Stomach (tissue), 9 donors: Measurements from ENCODE around the gene POU2AF1. TPM values are rescaled to one million over a fixed set of nuclear protein-coding genes. Genes with fewer than 3 reads are reported as not detected.

Experiments
- DNase-seq, 2 donors: peaks; one replicate each; pipeline versions ENCODE4 v3.0.0 to v3.0.0-alpha.2; 2013 to 2019
- H3K27ac ChIP-seq, 5 donors: fragments of 200-600 bp in 4 of 5; sonication (generic) in 4 of 5; one replicate each; pipeline ENCODE4 v1.5.1; 2013 to 2019; ENCODE audit warnings: mild to moderate bottlenecking in 1 of 5, moderate library complexity in 1 of 5
- H3K27me3 ChIP-seq, 3 donors: fragments of 200-600 bp; sonication (generic); one replicate each; pipeline ENCODE4 v1.5.1; 2017 to 2019; ENCODE audit warnings: mixed run types in 1 of 3
- H3K36me3 ChIP-seq, 4 donors: fragments of 200-600 bp; sonication (generic); 1 replicate in 3 of 4; 2 replicates in 1 of 4; pipeline ENCODE4 v1.5.1; 2016 to 2019
- H3K4me1 ChIP-seq, 4 donors: fragments of 200-600 bp; sonication (generic); one replicate each; pipeline ENCODE4 v1.5.1; 2016 to 2019
- H3K4me3 ChIP-seq, 4 donors: fragments of 200-600 bp; sonication (generic) in 3 of 4; one replicate each; pipeline ENCODE4 v1.5.1; 2016 to 2019; ENCODE audit warnings: mild to moderate bottlenecking in 1 of 4
- H3K9me3 ChIP-seq, 4 donors: fragments of 200-600 bp; sonication (generic); one replicate each; pipeline ENCODE4 v1.5.1; 2016 to 2019
- CTCF ChIP-seq, 7 experiments: fragments of 450-650 bp in 4 of 7; fragments of 200-600 bp in 3 of 7; sonication (generic) in 3 of 7; IDR thresholded peaks; one replicate each; pipeline ENCODE4 v1.5.1; 2016 to 2019; ENCODE audit warnings: antibody characterized with exemption in 7 of 7, control low read depth in 2 of 7, mild to moderate bottlenecking in 1 of 7
- EP300 ChIP-seq: sonication (generic); formaldehyde crosslinking; IDR thresholded peaks from one replicate; pipeline ENCODE4 v1.6.1; 2017; ENCODE audit warnings: antibody characterized with exemption
- POLR2A ChIP-seq, 4 donors: fragments of 450-650 bp; IDR thresholded peaks; one replicate each; pipeline ENCODE4 v1.6.1; 2016; ENCODE audit warnings: antibody characterized with exemption in 4 of 4, control low read depth in 2 of 4, mild to moderate bottlenecking in 1 of 4, moderate library complexity in 1 of 4
- POLR2AphosphoS5 ChIP-seq, 3 donors: sonication (generic); formaldehyde crosslinking; IDR thresholded peaks; one replicate each; pipeline ENCODE4 v1.6.1; 2016; ENCODE audit warnings: antibody characterized with exemption in 3 of 3
- WGBS, 5 donors: extraction: QIAGEN DNeasy Blood & Tissue Kit in 3 of 5; methylation state at CpG; one replicate each; pipeline versions ENCODE4 v1.1.5 to v1.1.7; 2013 to 2018; 5-methylcytosine and 5-hydroxymethylcytosine counted together
- intact Hi-C: fragments of 100-400 bp; cut with DNase I; formaldehyde crosslinking; loops from one replicate; pipeline ENCODE4 v1.15.1; 2023; ENCODE audit warnings: low total_unique reads
- polyA plus RNA-seq, 3 donors: library from polyadenylated mRNA; stranded (reverse); fragments of 200-250 nt; gene quantifications; one replicate each; pipeline ENCODE4 v1.2.3, GENCODE V29; 2013
- total RNA-seq, 5 donors: library from RNA; depleted of rRNA; stranded (reverse); fragments of >200 nt; gene quantifications; one replicate each; pipeline versions ENCODE4 v1.1.0 to v1.2.3, GENCODE V29; 2014 to 2016
- donor health status: healthy with polysubstance abuse.
- donor health status: Bipolar disorder and iron deficiency.
- donor health status: healthy.

The POU2AF1 gene
- total and polyA plus RNA-seq, 8 donors: 2.8 to 43.2 (median 8.8) TPM; not detected in 1

GRCh38 chr11:111419641-111420327, 40.7 kb upstream of the POU2AF1 start:
- Histone ChIP-seq H3K27me3 (no peaks in the 10 kb centered on the region), H3K9me3 (no peaks in the 10 kb centered on the region), H3K36me3 (no peaks in the 10 kb centered on the region), H3K27ac (peak overlapping the region in 4 of 5 donors; percentile 14 to 76 (median 45)), H3K4me1 (peaks cover 36 to 48% (median 38%) of the 10 kb centered on the region in 4 donors), H3K4me3 (no peak overlapping the region)
- intact Hi-C loops: no loop called here
- TF ChIP-seq POLR2AphosphoS5 (IDR thresholded peaks at IDR 0.05) (no peak), POLR2A (IDR thresholded peaks at IDR 0.05) (no peak), EP300 (no peak), CTCF (IDR thresholded peaks at IDR 0.05) (no peak)
- 26 to 45% (median 38%) methylated on average over 4 to 5 of the region's 5 CpGs for WGBS, 5 donors
- peak in 1 of 2 donors; percentile 80 for DNase-seq

GRCh38 chr11:111419181-111419580, 40.1 kb upstream of the POU2AF1 start:
- no peak overlapping the region for H3K4me3 ChIP-seq
- H3K27me3 ChIP-seq: no peaks in the 10 kb centered on the region
- intact Hi-C loops: no loop called here
- H3K9me3 ChIP-seq: no peaks in the 10 kb centered on the region
- H3K4me1 ChIP-seq: peaks cover 36 to 48% (median 38%) of the 10 kb centered on the region in 4 donors
- DNase-seq: no peak
- H3K36me3 ChIP-seq: no peaks in the 10 kb centered on the region
- WGBS, 5 donors: 64 to 87% (median 83%) methylated on average over 4 of the region's 4 CpGs
- peak overlapping the region in 3 of 5 donors; percentile 12 to 76 (median 69) for H3K27ac ChIP-seq
- TF ChIP-seq EP300 (no peak), CTCF (IDR thresholded peaks at IDR 0.05) (no peak), POLR2A (IDR thresholded peaks at IDR 0.05) (no peak), POLR2AphosphoS5 (IDR thresholded peaks at IDR 0.05) (no peak)

- Histone ChIP-seq H3K27ac (peak overlapping the region in 4 of 5 donors; percentile 52 to 76 (median 72)), H3K4me3 (no peak overlapping the region), H3K27me3 (no peaks in the 10 kb centered on the region), H3K4me1 (peaks cover 36 to 48% (median 38%) of the 10 kb centered on the region in 4 donors), H3K36me3 (no peaks in the 10 kb centered on the region), H3K9me3 (no peaks in the 10 kb centered on the region)
- intact Hi-C loops: no loop called here
- TF ChIP-seq POLR2AphosphoS5 (IDR thresholded peaks at IDR 0.05): no peak
- no peak for TF ChIP-seq EP300
- no peak for TF ChIP-seq POLR2A (IDR thresholded peaks at IDR 0.05)
- TF ChIP-seq CTCF (IDR thresholded peaks at IDR 0.05): no peak
- WGBS, 5 donors: 43 to 49% (median 48%) methylated on average over 5 of the region's 5 CpGs
- no peak for DNase-seq
These were observed 39.3 kb upstream of the POU2AF1 start for GRCh38 chr11:111418436-111418787.

- Histone ChIP-seq H3K27me3 (no peaks in the 10 kb centered on the region), H3K36me3 (no peaks in the 10 kb centered on the region), H3K4me3 (no peak overlapping the region), H3K4me1 (peaks cover 36 to 46% (median 37%) of the 10 kb centered on the region in 4 donors), H3K9me3 (no peaks in the 10 kb centered on the region), H3K27ac (peak overlapping the region in 4 of 5 donors; percentile 52 to 76 (median 74))
- intact Hi-C loops: no loop called here
- 33 to 37% (median 35%) methylated on average over 9 to 10 of the region's 10 CpGs for WGBS, 5 donors
- TF ChIP-seq CTCF (IDR thresholded peaks at IDR 0.05) (no peak), POLR2A (IDR thresholded peaks at IDR 0.05) (no peak), EP300 (no peak), POLR2AphosphoS5 (IDR thresholded peaks at IDR 0.05) (peak; percentile 71 to 93 (median 87))
- peak in 1 of 2 donors; percentile 87 for DNase-seq
These were observed 38.8 kb upstream of the POU2AF1 start for GRCh38 chr11:111417766-111418435.
